GM21381 (cell line): ENCODE data around the gene ZNF853.
A peak's percentile ranks its signal among the peaks of the same experiment; 100 is the strongest.
"Not testable (repeated sequence)": the region's sequence is repeated elsewhere in the genome, so short reads cannot be mapped to it uniquely, and the experiment has no call there.

ENCODE experiments used
- ATAC-seq: cut with Tn5 transposase; IDR thresholded peaks from one replicate; pipeline ENCODE4 v1.9.1; 2021; ENCODE audit warnings: mild to moderate bottlenecking, moderate library complexity; ENCODE audit not compliant: unreplicated experiment

Gene ZNF853

GRCh38 chr7:6614953-6615722 lies at the start of gene ZNF853:
TSS of gene ZNF853 (plus strand) at chr7:6615610. CDS start at chr7:6616175, 565 bp downstream.
- ATAC-seq, result no peak

GRCh38 chr7:6565655-6566054 lies 49.8 kb upstream of the ZNF853 start:
- no peak for ATAC-seq

DNA sequence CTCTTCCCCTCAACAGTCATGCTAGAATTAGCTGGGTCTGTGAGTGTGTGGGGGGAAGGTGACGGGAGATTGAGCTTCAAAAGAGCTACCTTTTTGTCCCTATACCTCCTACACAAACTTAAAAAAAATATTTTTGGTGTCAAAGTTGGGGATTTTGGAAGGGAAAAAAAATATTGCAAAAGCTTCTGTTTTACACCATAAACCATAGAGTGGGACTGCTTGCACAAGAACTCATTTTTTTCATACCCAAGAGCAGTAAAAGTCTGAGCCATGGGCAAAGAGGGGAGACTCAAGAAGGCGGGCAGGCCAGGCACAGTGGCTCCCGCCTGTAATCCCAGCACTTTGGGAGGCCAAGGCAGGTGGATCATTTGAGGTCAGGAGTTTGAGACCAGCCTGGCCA lies 47.5 kb upstream of the ZNF853 start:
- ATAC-seq, result no peak

DNA sequence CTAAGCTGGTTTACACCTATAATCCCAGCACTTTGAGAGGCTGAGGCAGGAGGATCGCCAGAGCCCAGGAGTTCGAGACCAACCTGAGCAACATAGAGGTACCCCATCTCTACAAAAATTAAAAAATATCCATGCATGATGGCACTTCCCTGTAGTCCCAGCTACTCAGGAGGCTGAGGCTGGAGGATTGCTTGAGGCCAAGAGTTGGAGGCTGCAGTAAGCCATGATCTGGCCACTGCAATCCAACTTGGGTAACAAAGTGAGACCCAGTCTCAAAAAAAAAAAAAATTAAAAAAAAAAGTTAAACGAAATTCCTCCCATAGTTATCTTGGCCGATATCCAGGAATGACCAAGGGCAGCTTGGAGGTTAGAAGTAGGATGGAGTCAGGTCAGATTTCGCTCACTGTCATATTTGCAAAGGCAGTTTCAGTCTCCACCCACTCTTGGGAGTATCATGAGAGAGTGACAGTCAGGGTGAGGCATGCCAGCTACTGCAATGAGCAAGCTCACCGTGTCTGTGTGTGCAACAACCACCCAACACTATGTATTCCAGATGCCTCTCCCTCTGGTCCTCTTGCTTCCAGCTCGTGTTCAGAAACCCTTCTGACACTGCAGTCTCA lies 44.1 kb upstream of the ZNF853 start:
- no peak for ATAC-seq

DNA sequence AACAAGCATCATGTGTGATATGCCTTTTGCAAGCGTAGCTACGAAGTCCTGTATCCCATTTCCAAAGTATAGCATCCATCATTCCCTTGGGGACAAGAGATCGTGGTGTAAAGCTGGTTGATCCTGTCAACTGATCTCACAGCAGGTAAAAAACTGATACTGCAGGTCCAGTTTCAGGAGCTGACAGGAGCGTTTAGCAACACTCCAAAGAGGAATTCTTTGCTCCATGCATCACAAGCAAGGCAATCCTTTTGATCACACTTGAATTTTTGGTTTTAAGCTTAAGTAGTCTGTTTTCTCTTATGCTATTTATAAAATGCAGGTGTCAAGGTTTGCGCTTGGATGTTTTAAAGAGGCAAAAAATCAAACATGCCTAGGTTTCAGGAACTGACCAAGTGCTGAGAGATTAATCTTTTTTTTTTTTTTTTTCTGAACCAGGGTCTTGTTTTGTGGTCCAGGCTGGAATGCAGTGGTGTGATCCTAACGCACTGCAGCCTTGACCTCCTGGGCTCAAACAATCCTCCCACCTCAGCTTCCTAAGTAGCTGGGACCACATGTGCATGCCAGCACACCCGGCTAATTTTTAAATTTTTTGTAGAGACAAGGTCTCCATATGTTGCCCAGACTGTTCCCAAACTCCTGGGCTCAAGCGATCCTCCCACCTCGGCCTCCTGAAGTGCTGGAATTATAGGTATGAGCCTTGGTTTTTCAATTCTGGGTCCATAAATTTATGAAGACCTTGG lies 40.0 kb upstream of the ZNF853 start:
- ATAC-seq, result no peak

- no peak for ATAC-seq
These were observed 39.2 kb upstream of the ZNF853 start for GRCh38 chr7:6576024-6576866.

DNA sequence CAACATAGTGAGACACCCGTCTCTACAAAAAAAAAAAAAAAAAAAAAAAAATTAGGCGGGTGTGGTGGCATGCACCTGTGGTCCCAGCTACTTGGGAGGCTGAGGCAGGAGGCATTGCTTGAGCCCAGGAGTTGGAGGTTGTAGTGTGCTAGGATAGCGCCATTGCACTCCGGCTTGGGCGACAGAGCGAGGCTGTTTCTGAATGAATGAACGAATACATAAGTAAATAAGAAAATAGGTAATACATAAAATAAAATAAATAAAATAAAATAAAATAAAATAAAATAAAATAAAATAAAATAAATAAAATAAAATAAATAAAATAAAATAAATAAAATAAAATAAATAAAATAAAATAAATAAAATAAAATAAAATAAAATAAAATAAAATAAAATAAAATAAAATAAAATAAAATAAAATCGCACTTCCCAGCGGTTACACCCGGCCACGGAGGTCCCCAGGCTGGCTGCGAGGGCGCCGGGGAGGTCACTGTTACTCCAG lies 38.5 kb upstream of the ZNF853 start:
- ATAC-seq, result not testable (repeated sequence)

- ATAC-seq, result peak; percentile 96
These were observed 37.9 kb upstream of the ZNF853 start, which contains the start of gene ZDHHC4 for GRCh38 chr7:6577369-6578113. TSS of gene ZDHHC4 (plus strand) at chr7:6577454. CDS start at chr7:6580562, 3,108 bp downstream.

DNA sequence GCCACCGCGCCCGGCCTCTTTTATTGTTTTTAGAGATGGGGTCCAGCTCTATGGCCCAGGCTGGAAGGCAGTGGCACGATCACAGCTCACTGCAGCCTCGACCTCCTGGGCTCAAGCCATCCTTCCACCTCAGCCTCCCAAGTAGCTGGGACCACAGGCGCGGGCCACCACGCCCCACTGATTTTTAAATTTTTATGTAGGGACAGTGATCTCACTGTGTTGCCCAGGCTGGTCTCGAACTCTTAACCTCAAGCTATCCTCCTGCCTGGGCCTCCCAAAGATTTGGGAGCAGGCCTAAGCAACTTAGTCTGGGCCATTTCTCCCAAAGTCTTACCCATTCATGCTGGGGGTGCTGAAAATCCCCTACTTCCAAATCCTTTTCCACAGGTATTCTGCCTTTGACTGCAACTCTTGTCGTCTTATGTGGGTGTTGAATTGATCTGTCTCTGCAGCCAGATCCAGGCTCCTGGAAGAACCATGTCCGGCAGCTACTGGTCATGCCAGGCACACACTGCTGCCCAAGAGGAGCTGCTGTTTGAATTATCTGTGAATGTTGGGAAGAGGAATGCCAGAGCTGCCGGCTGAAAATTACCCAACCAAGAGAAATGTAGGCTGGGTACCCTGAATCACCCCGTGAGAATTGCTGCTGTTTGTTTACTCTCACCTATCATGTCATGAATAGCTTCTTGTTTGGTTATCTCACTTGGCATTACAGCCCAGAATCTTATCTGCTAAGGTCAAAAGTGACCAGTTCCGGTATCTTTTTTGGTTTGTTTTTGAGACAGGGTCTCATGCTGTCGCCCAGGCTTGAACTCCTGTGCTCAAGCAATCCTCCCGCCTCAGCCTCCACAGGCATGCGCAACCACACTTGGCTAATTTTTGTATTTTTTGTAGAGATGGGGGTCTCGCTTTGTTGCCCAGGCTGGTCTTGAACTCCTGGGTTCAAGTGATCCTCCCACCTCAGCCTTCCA lies 37.0 kb upstream of the ZNF853 start:
- no peak for ATAC-seq

GRCh38 chr7:6579446-6579845 lies 36.0 kb upstream of the ZNF853 start:
- ATAC-seq, result no peak

- not testable (repeated sequence) for ATAC-seq
These were observed 29.5 kb upstream of the ZNF853 start for GRCh38 chr7:6585746-6586432.

DNA sequence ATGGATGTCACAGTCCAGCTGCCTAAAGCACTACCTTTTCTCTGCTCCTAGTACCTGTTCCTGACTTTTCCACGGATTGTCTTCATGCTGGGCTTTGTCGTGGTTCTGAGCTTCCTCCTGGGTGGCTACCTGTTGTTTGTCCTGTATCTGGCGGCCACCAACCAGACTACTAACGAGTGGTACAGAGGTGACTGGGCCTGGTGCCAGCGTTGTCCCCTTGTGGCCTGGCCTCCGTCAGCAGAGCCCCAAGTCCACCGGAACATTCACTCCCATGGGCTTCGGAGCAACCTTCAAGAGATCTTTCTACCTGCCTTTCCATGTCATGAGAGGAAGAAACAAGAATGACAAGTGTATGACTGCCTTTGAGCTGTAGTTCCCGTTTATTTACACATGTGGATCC lies 26.8 kb upstream of the ZNF853 start:
- ATAC-seq, result no peak

GRCh38 chr7:6589151-6589828 lies 26.1 kb upstream of the ZNF853 start:
- no peak for ATAC-seq

DNA sequence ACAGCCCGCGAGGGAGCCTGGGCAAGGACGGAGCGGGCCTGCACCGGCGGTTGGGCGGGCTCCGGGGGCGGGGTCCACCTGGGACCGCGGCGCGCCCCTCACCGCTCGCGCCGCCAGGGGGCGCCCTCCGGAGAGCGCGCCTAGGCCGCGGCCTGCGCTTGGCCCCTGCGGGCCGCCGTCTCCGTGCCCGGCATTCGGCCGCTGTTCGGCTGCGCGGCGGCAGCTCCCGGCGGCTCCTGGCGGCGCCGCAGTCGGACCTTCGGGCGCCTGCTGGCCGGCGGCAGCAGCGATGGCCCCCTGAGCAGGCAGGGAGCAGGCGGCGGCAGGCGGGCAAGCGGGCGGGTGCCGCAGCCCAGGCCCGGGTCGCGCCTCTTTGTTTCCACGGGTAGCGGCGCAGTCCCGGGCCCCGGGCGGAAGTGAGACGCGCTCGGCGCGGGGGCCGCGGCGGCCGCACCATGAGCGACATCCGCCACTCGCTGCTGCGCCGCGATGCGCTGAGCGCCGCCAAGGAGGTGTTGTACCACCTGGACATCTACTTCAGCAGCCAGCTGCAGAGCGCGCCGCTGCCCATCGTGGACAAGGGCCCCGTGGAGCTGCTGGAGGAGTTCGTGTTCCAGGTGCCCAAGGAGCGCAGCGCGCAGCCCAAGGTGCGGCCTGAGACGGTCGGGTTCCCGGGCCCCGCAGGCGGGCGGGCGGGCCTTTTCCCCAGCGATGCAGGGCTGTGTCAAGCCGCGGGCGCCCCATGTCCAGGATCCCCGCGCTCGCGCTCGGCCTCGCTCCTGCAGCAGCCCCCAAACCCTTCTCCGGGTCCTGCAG lies 25.4 kb upstream of the ZNF853 start, which contains the start of gene INTS15:
Gene INTS15, plus strand, starts transcription at position 193 of the 816 bp plus-strand sequence. Its CDS starts 263 bp downstream, at position 456.
- ATAC-seq, result peak; percentile 84

- ATAC-seq, result peak; percentile 25
These were observed 24.7 kb upstream of the ZNF853 start for GRCh38 chr7:6590645-6591110.

GRCh38 chr7:6600093-6600492 lies 15.3 kb upstream of the ZNF853 start:
- ATAC-seq, result no peak
